HT-29 (cell line): ENCODE results near the gene ANKRD30A. TPM values are rescaled to one million over a fixed set of nuclear protein-coding genes. Genes with fewer than 3 reads are reported as not detected.
A peak's percentile ranks its signal among the peaks of the same experiment; 100 is the strongest.
"Not testable (repeated sequence)": the region's sequence is repeated elsewhere in the genome, so short reads cannot be mapped to it uniquely, and the experiment has no call there.

Source experiments
- DNase-seq: peaks from one replicate; pipeline ENCODE4 v3.0.0-alpha.2; 2015; ENCODE audit warnings: low spot score
- total RNA-seq: library from RNA; depleted of rRNA; stranded (reverse); fragments of >200 nt; shearing (Covaris generic); gene quantifications from 2 replicates; pipeline ENCODE4 v1.2.3, GENCODE V29; 2014

Gene ANKRD30A
- total RNA-seq, 1 experiment from 2014 or later, result not detected

DNA sequence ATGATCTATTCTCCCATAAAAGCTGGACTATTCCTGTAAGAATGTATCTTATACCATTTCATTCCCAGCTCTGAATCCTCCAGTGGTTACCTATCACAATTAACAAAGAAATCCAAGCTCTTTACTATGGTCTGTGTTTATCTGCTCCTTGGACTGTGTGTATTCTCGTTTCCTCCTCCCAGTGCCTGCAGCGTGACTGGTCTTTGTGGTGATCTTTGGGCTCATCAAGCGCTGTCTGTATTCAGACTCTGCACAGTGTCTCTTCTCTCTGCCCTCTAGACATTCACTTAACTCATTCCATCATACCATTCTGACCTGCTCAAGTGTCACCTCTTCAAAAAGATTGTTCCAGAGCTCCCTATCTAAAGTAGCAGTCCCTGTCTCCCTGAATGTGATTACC is 130.4 kb downstream of the ANKRD30A start:
- DNase-seq, result not testable (repeated sequence)

DNA sequence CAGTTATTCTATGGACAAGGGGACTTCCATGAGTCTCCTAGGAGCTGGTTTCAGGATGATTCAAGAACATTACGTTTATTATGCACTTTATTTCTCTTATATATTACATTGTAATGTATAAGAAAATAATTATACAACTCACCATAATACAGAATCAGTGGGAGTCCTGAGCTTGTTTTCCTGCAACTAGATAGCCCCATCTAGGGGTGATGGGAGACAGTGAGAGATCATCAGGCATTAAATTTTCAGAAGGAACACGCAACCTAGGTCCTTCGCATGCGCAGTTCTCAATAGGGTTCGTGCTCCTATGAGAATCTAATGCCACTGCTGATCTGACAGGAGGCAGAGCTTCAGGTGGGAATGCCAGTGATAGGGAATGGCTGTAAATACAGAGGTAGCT is 137.9 kb downstream of the ANKRD30A start:
- peak; percentile 34 for DNase-seq

DNA sequence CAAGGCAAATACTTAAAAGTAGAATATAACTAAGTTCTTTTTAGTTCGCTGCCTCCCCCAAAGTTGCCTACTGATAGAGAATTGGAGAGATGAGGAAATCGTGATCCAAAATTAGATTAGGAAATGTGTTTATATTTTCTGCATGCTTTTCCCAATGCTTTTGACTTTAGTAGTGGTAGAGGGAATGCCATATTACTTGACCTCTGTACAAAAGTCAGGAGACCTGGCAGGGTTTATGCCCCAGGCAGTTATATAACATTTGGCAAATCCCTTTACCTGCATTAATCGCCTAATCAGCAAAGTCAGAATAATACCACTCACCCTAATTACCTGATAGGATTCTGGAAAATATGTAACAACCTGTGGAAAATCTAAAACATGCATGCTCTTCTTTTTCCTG is 142.9 kb downstream of the ANKRD30A start:
- no peak for DNase-seq

DNA sequence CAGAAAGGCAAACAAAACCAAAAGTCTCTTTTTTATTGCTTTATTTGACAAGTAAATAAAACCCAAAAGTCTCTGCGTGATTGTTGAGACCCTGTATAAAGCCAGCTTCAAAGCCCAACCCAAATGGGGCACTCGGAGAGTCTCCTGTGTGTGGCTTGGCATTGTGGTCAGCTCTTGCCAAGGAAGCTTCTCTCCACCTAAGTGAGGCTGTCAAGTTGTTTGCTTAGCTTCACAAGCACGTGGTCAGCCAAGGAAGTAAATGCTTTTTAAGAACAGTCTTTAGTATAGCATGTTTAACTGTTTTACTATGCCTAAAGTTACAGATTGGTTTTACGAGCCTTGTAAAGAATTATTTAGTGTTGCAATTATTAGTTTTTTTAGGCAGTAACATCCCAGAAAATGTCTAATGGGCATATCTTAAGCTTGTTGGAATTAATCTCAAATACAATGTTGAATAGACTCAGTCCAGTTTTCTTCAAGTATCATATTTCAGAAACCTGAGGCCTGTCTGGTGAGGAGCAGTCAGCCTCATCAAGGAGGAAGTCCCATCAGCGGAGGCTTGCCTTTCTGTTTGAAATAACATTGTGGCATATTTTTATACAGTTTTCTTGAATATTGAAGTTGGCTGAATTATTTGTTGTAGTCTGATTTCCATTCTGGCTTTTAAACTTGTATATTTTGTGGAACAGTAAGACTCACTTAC is 144.3 kb downstream of the ANKRD30A start:
- peak; percentile 11 for DNase-seq

DNA sequence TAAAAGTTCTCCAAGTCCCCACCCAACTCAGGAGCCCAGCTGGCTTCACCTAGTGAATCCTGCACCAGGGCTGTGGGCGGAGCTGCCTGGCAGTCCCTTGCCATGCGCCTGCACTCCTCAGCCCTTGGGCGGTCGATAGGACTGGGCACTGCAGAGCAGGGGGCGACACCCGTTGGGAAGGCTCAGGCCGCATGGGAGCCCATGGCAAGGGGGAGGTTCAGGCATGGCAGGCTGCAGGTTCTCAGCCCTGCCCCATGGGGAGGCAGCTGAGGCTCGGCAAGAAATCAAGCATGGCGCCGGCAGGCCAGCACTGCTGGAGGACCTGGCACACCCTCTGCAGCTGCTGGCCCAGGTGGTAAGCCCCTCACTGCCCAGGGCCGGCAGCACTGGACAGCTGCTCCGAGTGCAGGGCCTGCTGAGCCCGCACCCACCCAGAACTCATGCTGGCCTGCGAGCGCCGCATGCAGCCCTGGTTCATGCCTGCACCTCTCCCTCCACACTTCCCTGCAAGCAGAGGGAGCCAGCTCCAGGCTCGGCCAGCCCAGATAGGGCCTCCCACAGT is 149.9 kb downstream of the ANKRD30A start:
- no peak for DNase-seq

DNA sequence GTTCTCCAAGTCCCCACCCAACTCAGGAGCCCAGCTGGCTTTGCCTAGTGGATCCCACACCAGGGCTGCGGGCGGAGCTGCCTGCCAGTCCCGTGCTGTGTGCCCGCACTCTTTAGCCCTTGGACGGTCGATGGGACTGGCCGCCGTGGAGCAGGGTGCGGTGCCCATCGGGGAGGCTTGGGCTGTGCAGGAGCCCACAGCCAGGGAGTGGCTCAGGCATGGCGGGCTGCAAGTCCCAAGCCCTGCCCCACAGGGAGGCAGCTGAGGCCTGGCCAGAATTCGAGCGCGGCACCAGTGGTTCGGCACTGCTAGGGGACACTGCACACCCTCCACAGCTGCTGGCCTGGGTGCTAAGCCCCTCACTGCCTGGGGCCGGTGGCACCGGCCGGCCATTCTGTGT is 159.7 kb downstream of the ANKRD30A start:
- DNase-seq, result no peak

DNA sequence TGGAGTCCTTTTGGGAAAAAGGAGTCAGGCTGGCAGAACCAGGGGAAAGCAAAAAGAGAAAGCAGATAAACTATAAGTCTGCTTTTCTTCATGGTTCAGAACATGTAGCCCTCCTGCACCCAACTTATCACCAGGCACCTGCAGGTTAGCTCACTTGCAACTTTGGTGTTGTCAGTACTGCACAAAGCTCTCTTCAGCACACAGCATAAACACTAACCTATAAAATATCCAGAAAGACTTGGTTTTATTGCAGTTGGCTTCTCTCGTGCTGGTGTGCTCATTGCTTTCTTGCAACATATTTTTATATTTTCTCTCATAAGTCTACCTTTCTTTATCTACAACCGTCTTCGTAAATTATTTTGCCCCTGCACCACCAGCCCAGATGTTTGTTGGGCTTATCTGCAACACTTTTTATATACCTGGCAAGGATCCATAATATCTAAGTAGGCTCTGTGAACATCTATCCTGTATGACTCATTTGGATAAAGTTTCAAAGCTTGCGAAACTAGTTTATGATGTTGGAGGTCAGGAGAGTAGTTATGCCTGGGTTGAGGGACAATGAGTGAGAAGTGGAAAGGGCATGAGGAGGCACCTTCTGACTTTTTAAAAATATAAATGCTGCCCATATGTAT is 164.6 kb downstream of the ANKRD30A start:
- DNase-seq, result peak; percentile 63

DNA sequence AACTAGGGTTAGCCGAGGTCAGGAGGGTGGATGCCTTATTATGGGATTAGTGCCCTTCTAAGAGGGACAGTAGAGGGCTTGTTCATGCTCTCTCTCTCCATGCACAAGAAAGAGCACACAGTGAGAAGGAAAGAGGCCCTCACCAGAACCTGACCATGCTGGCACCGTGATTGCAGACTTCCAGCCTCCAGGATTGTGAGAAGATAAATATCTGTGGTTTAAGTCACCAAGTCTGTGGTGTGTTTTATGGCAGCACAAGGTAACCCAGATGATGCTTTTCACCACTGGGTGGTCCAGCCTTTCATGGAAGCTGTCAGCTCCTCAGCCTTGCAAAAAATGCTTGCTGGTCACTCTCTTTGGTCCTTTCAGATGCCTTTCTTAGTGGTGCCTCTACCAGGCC is 175.9 kb downstream of the ANKRD30A start:
- DNase-seq, result no peak

DNA sequence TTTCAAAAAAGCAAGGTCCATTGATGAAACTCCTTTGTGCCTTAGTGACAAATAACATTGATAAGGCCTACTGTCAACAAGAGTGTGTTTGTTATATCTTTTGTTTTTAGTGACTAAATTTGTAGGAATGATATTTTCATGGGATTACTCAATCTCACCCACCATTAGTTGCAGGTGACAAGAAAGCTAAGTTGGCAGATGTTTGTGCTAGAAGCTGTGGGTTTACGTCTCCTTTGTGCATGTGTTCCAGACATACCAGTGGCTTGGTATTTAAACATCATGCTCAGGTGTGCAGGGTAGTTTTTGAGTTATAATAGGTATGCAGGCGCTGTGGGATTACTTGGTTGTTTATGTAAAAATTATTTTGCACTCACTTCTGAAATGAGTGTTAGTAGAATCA is 178.6 kb downstream of the ANKRD30A start:
- no peak for DNase-seq

DNA sequence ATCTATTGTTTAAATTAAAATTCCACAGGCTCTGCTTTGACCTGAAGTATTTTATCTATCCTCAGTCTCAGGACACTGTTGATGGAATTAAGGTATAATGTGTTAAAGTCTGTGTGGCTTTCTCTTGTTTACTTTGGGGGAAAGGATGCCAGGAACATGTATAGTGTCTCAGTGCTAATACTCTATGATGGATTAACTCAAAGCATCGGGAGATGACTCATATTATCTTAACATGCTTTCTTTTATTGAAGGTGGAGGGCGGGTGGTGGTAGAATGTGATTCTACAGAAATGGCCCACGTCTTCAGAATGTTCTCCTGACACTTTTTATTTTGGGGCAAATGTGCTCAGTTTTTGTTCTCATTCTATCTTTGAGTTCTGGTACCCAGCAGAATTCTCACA is 189.0 kb downstream of the ANKRD30A start:
- DNase-seq, result no peak

DNA sequence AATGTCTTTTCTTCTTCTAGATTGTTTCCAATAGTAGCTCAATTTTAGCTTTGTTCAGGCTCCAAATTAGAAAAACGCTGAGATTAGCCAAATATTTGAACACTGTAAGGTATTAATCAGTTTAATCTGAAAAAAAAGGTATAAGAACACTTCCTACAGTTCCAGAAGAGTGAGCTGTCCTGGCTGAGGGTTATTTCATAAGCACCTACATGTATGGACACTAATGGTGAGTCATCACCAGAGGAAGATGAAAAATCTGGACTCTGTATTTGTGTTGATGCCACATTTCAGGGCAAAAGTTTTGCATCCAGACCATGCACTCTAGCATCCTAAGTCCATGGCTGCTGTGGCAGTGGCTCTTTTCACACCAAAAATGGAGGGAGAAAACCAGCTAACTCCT is 189.5 kb downstream of the ANKRD30A start:
- no peak for DNase-seq

DNA sequence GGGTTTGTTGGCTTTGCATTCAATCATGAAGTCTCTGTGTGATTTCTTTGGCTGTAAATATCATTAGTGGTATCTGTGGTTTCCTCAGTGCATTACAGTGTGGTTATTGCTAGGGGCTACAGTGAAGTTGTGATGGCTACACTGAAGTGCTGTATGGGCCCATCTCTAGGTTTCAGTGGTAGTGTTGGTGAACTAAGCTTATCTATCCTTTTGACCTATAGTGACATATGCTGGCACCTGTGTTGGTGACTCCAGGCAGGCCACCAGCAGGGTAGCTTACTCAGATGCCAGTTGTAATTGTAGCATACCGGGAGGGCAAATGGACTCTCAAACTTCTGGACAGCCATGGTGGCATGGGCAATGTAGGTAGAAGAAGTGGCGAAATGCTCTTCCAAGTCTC is 219.0 kb downstream of the ANKRD30A start:
- DNase-seq, result no peak

DNA sequence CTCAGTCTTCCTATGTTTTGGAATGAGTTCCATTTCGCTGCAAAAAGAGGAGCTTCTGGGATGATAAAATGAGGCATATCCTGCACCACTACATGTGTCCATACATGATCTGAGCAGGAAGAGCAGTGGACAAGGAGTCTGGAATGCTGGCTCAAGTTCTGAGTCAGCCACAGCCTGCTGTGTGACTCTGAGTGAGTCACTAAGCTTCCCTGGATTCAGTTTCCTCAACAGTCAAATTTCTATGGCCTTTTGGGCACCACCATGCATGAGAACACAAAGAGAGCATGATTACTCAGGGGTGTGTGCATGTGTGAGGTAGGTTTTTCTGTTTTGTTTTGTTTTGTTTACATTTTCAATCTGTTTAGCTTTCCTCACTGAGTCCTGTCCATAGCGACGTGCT is 254.6 kb downstream of the ANKRD30A start:
- DNase-seq, result no peak

DNA sequence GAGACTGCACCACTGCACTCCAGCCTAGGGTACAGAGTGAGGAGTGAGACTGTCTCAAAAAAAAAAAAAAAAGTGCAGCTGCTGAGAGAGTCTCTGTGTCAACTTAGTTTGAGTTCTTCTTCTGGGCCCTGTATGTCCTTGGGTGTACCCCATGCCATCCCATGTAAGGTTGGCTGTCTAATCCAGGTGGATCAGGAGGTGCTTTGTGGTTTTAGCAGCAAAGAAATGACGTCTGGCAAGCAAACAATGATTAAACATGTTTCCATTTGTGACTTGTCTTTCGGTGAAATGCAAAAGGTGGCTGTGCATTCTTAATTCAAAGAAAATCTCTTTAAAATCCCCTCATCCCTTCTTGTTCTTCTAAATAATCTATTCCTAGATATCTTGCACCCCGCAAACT is 255.9 kb downstream of the ANKRD30A start:
- no peak for DNase-seq

DNA sequence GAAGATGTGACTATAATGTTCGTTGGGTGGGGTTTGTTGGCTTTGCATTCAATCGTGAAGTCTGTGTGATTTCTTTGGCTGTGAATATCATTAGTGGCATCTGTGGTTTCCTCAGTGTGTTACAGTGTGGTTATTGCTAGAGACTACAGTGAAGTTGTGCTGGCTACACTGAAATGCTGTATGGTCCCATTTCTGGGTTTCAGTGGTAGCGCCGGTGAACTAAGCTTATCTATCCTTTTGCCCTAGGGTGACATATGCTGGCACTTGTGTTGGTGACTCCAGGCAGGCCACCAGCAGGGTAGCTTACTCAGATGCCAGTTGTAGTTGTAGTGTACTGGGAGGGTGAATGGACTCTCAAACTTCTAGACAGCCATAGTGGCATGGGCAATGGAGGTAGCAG is 259.5 kb downstream of the ANKRD30A start:
- no peak for DNase-seq

DNA sequence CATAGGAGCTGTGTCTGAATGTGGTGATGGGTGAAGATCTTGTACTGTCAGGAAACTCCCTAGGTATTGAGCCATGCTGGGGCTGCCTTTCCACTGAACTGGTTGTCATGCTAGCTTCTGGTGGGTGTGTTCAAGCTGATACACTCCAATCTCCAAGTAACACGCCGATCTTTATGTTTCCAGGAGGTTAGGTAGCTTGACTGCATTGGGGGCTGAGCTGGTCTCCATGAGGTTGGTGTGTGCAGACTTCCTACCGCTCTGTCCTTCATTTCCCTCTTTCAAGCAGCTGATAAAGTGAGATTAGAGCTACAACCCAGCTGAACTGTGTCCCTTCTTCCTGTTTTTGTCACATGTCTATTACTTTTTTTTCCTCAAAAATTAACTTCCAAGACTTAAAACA is 265.5 kb downstream of the ANKRD30A start:
- no peak for DNase-seq

DNA sequence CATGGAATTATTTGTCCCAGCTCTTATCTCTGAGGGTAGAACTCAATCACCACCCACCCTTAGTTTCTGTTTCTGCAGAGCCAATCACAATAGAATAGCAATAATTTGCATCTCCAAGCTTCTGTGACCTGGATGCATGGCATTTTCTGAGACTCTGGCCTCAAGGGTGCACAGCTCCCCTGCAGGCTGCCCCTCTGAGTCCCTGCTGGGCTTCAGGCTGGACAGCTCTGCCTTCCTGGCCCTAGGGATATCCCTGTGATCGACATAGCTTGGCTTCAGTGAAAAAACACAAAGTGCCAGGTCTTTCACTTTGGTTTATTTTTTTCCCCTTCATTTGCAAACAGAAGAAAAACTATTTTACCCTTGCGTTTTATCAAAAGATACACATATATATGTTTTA is 275.4 kb downstream of the ANKRD30A start:
- not testable (repeated sequence) for DNase-seq

DNA sequence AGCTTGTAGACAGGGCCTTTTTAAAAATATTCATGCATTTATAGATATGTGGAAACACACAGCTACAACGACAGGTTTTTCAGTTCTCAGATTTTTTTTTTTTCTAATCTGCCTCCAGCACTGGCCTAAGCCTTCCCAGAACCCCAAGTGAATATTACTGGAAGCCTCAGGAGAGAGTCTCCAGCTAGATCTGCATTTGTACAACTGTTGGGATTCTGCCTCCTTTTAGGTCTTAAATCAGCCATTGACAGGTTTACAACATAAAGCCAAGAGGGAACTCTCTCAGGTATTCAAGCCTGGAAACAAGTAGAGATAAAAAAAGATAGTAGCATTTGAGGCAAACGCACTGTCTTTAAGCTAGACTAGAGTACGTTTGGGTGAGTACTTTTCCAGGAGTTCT is 275.8 kb downstream of the ANKRD30A start:
- no peak for DNase-seq

DNA sequence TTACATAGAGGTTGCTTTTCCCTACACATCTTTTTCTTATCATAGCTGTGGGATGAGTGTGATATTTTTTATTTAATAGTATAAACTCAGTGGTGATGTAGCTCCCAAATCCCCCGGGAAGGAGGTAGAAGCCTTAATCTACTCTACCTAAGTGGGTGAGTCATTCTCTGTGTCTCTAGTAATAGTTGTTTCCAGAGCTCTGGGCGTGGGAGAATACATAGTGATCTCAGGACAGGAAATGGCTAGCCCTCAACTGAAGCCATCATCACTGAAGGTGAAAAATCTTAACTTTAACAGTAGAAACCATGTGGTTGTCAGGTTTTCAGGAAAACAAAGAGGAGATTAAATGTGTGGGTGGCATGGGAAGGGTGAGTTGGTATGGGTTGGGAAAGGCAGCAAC is 278.4 kb downstream of the ANKRD30A start:
- DNase-seq, result no peak
